ENCODE data around the gene EMILIN2. TPM values are rescaled to one million over a fixed set of nuclear protein-coding genes. Genes with fewer than 3 reads are reported as not detected.

The EMILIN2 gene
- total and polyA plus RNA-seq, 2 of the 8 experiments (the other 6 are each of a cell fraction or from before 2014, with no cell fraction given), result 6.0 to 7.5 TPM

DNA sequence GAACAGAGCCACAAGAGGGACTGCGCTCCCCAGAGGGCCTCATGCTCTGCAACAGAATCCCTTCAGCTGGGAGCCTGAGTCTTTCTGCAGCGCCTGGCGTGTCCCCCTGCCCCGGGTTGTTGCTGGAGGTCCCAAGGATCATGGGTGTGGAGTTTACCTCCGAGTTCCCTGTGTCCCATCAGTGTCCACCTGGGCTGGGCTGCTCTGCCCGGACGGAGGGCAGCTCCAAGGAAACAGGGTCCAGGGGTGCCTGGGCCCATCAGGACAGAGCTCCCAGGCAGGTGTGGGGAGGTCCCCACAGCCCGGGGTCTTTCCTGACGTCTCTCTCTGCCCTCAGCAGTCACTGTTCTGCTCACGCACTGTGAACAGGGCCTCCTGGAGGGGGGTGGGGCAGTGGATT, 63.5 kb downstream of the EMILIN2 start:
- Histone ChIP-seq H3K23me2 (ENCODE audit: low read depth, low read length) (peaks cover 12% of the 10 kb centered on the region; the same call in 1 of the 2 replicates), H3K18ac (ENCODE audit: extremely low read depth, low read length) (no peak overlapping the region), H2BK120ac (replicated peaks; ENCODE audit: low read depth, low read length) (no peak overlapping the region), H2AFZ (ENCODE audit: low read length) (no peak overlapping the region), H3K4me3 (ENCODE audit: extremely low read depth in 1 of 4, insufficient read depth in 2 of 4, low read depth in 3 of 4, low read length in 4 of 4) (no peak overlapping the region), H3K27ac (ENCODE audit: low read depth, low read length) (no peak overlapping the region), H4K20me1 (replicated peaks in 1 of 2; ENCODE audit: control insufficient read depth in 1 of 2, insufficient read depth in 2 of 2, low read length in 2 of 2) (peaks cover 0 to 12% of the 10 kb centered on the region in 2 experiments), H3K9ac (replicated peaks in 1 of 4; ENCODE audit: extremely low read depth in 1 of 4, low read depth in 3 of 4, low read length in 3 of 4) (no peak overlapping the region), H4K91ac (replicated peaks; ENCODE audit: insufficient read length, low read length) (no peak overlapping the region), H3K4ac (replicated peaks; ENCODE audit: insufficient read length, low read depth, low read length) (no peak overlapping the region), H3K4me1 (replicated peaks in 1 of 4; ENCODE audit: control insufficient read depth in 3 of 4, insufficient read depth in 4 of 4, low read length in 3 of 4) (peaks cover 0 to 6% (median 4%) of the 10 kb centered on the region in 4 experiments; a peak in 5 of 7 replicates), H4K8ac (ENCODE audit: extremely low read depth, insufficient read depth, low read length) (no peak overlapping the region; the same call in 1 of the 2 replicates), H2BK20ac (ENCODE audit: low read length) (no peak overlapping the region), H3K56ac (replicated peaks; ENCODE audit: insufficient read length, low read depth, low read length) (no peak overlapping the region), H3K9me3 (ENCODE audit: insufficient read depth in 2 of 2, low read depth in 1 of 2, low read length in 1 of 2) (no peaks in the 10 kb centered on the region; a peak in 1 of 4 replicates), H3K79me1 (ENCODE audit: low read depth, low read length) (peaks cover 4% of the 10 kb centered on the region; the same call in 1 of the 2 replicates), H2BK12ac (ENCODE audit: low read depth, low read length) (no peak overlapping the region), H4K5ac (ENCODE audit: insufficient read length, low read depth, low read length) (no peak overlapping the region), H3K36me3 (ENCODE audit: control insufficient read depth in 2 of 4, insufficient read depth in 4 of 4, low read length in 3 of 4) (peaks cover 0 to 25% (median 15%) of the 10 kb centered on the region in 4 experiments; a peak in 6 of 8 replicates), H2BK5ac (ENCODE audit: low read depth, low read length) (no peak overlapping the region), H2BK15ac (ENCODE audit: low read length) (no peak overlapping the region), H3K27me3 (replicated peaks in 1 of 4; ENCODE audit: control insufficient read depth in 3 of 4, extremely low read depth in 1 of 4, insufficient read depth in 3 of 4, low read length in 3 of 4) (peaks cover 0 to 2% (median 0%) of the 10 kb centered on the region in 4 experiments; a peak in 3 of 7 replicates), H3K23ac (ENCODE audit: insufficient read length) (no peak overlapping the region), H2AK5ac (ENCODE audit: low read depth, low read length) (no peak overlapping the region), H3K14ac (ENCODE audit: insufficient read length) (no peak overlapping the region), H3K4me2 (ENCODE audit: insufficient read depth in 1 of 2, low read depth in 2 of 2, low read length in 2 of 2) (no peak overlapping the region), H3K79me2 (ENCODE audit: control insufficient read depth in 1 of 2, insufficient read depth in 2 of 2, low read length in 2 of 2) (no peaks in the 10 kb centered on the region)
- ChIA-PET CTCF (ENCODE audit: partially characterized antibody) (interaction anchor here (1.1 to 1.9 kb wide), 2 partner anchors 12 to 219 kb away, joined by 4 to 6 read pairs; no protein-coding TSS in a partner anchor), POLR2A (ENCODE audit: partially characterized antibody) (interaction anchor here (1.6 kb wide), 1 partner anchor 8 kb away, joined by 4 read pairs; no protein-coding TSS in a partner anchor)
- WGBS, 2 experiments (ENCODE audit: extremely low coverage in 1 of 2, insufficient coverage in 1 of 2, insufficient read length in 1 of 2, insufficient replicate concordance in 2 of 2, low coverage in 1 of 2, low lambda C conversion rate in 2 of 2, missing lambda C conversion rate in 1 of 2), result 91% methylated on average over 10 of the region's 10 CpGs; no CpG with 5 or more reads in 1 of the 2 experiments
- FAIRE-seq, result no peak
- no peak for DNase-seq (ENCODE audit: low read depth in 1 of 2, low spot score in 2 of 2)
- TF ChIP-seq JUN (IDR thresholded peaks at IDR 0.05; ENCODE audit: low read depth, low read length) (no peak), USF2 (IDR thresholded peaks at IDR 0.05; ENCODE audit: low read length) (no peak), KDM1A (IDR thresholded peaks at IDR 0.05; ENCODE audit: borderline replicate concordance, low read length) (no peak), POU5F1 (IDR thresholded peaks at IDR 0.05; ENCODE audit: low read depth, low read length) (no peak), CEBPB (IDR thresholded peaks at IDR 0.05; ENCODE audit: low read depth, low read length) (no peak), TCF12 (IDR thresholded peaks at IDR 0.05; ENCODE audit: low read depth, low read length) (no peak), CTCF (IDR thresholded peaks at IDR 0.05; ENCODE audit: control extremely low read depth in 1 of 3, insufficient read depth in 1 of 3, low read depth in 1 of 3, low read length in 3 of 3) (no peak), TAF1 (IDR thresholded peaks at IDR 0.05; ENCODE audit: low read depth, low read length) (no peak), EGR1 (IDR thresholded peaks at IDR 0.05; ENCODE audit: borderline replicate concordance, low read depth, low read length) (no peak), GTF2F1 (IDR thresholded peaks at IDR 0.05; ENCODE audit: borderline replicate concordance, low read depth, low read length) (no peak)
